ENCODE results near the gene TMEM135. TPM values are rescaled to one million over a fixed set of nuclear protein-coding genes. Genes with fewer than 3 reads are reported as not detected.

The TMEM135 gene
- total RNA-seq, 1 donor from 2014 or later: 46.4 TPM

- peak overlapping the region; percentile 45 for H3K27ac ChIP-seq
- H3K27me3 ChIP-seq: no peaks in the 10 kb centered on the region
- H3K4me3 ChIP-seq: no peak overlapping the region
- no peaks in the 10 kb centered on the region for H3K79me2 ChIP-seq (ENCODE audit: low read depth)
- no peaks in the 10 kb centered on the region for H3K9me3 ChIP-seq (ENCODE audit: low read depth)
- no peak for TF ChIP-seq EZH2phosphoT487 (IDR thresholded peaks at IDR 0.05)
- no peak for TF ChIP-seq EZH2 (IDR thresholded peaks at IDR 0.05)
- no peak for TF ChIP-seq CTCF (IDR thresholded peaks at IDR 0.05)
- Mint-ChIP-seq H3K9me3 (no peaks in the 10 kb centered on the region), H3K4me3 (no peak overlapping the region), H3K27ac (no peak overlapping the region), H3K27me3 (ENCODE audit: insufficient read depth, low read depth) (no peaks in the 10 kb centered on the region), H3K36me3 (peaks cover 3% of the 10 kb centered on the region), H3K4me1 (peaks cover 14% of the 10 kb centered on the region)
- DNase-seq (ENCODE audit: low spot score): no peak
- no peaks in the 10 kb centered on the region for H4K20me1 ChIP-seq (ENCODE audit: low read depth)
- H3K9ac ChIP-seq: no peak overlapping the region
- H3K36me3 ChIP-seq: no peaks in the 10 kb centered on the region
- H3K4me1 ChIP-seq: peaks cover 3% of the 10 kb centered on the region
- no peaks in the 10 kb centered on the region for H3F3A ChIP-seq (ENCODE audit: low read depth)
- H2AFZ ChIP-seq (replicated peaks): no peak overlapping the region
- H3K4me2 ChIP-seq: no peak overlapping the region
Measured at GRCh38 chr11:87255589-87255988, 217.9 kb downstream of the TMEM135 start.

- Mint-ChIP-seq H3K27ac (no peak overlapping the region), H3K4me1 (peaks cover 20% of the 10 kb centered on the region), H3K27me3 (ENCODE audit: insufficient read depth, low read depth) (no peaks in the 10 kb centered on the region), H3K36me3 (peaks cover 3% of the 10 kb centered on the region), H3K4me3 (no peak overlapping the region), H3K9me3 (no peaks in the 10 kb centered on the region)
- H3K27ac ChIP-seq: no peak overlapping the region
- no peaks in the 10 kb centered on the region for H3K27me3 ChIP-seq
- no peak overlapping the region for H2AFZ ChIP-seq (replicated peaks)
- no peaks in the 10 kb centered on the region for H4K20me1 ChIP-seq (ENCODE audit: low read depth)
- DNase-seq (ENCODE audit: low spot score): no peak
- no peak overlapping the region for H3K9ac ChIP-seq
- TF ChIP-seq EZH2 (IDR thresholded peaks at IDR 0.05) (no peak), EZH2phosphoT487 (IDR thresholded peaks at IDR 0.05) (no peak), CTCF (IDR thresholded peaks at IDR 0.05) (no peak)
- no peaks in the 10 kb centered on the region for H3K79me2 ChIP-seq (ENCODE audit: low read depth)
- H3K4me1 ChIP-seq: peaks cover 3% of the 10 kb centered on the region
- H3F3A ChIP-seq (ENCODE audit: low read depth): no peaks in the 10 kb centered on the region
- no peaks in the 10 kb centered on the region for H3K9me3 ChIP-seq (ENCODE audit: low read depth)
- H3K4me2 ChIP-seq: no peak overlapping the region
- no peaks in the 10 kb centered on the region for H3K36me3 ChIP-seq
- no peak overlapping the region for H3K4me3 ChIP-seq
Measured at GRCh38 chr11:87256694-87257340, 219.1 kb downstream of the TMEM135 start.

- Mint-ChIP-seq H3K27ac (no peak overlapping the region), H3K4me3 (no peak overlapping the region), H3K9me3 (no peaks in the 10 kb centered on the region), H3K4me1 (peaks cover 20% of the 10 kb centered on the region), H3K36me3 (peaks cover 3% of the 10 kb centered on the region), H3K27me3 (ENCODE audit: insufficient read depth, low read depth) (no peaks in the 10 kb centered on the region)
- TF ChIP-seq EZH2 (IDR thresholded peaks at IDR 0.05) (no peak), CTCF (IDR thresholded peaks at IDR 0.05) (no peak), EZH2phosphoT487 (IDR thresholded peaks at IDR 0.05) (no peak)
- DNase-seq (ENCODE audit: low spot score): no peak
- H2AFZ ChIP-seq (replicated peaks): no peak overlapping the region
- H3K27ac ChIP-seq: no peak overlapping the region
- no peaks in the 10 kb centered on the region for H3K79me2 ChIP-seq (ENCODE audit: low read depth)
- H3K9ac ChIP-seq: no peak overlapping the region
- no peaks in the 10 kb centered on the region for H3K9me3 ChIP-seq (ENCODE audit: low read depth)
- no peaks in the 10 kb centered on the region for H3K36me3 ChIP-seq
- peaks cover 3% of the 10 kb centered on the region for H3K4me1 ChIP-seq
- no peaks in the 10 kb centered on the region for H3K27me3 ChIP-seq
- H3K4me2 ChIP-seq: no peak overlapping the region
- H4K20me1 ChIP-seq (ENCODE audit: low read depth): no peaks in the 10 kb centered on the region
- H3F3A ChIP-seq (ENCODE audit: low read depth): no peaks in the 10 kb centered on the region
- no peak overlapping the region for H3K4me3 ChIP-seq
Measured at GRCh38 chr11:87258171-87258833, 220.6 kb downstream of the TMEM135 start.

Data from neural progenitor cell (in vitro differentiated cells).